Gastroesophageal sphincter (tissue), 4 donors: ENCODE data around the gene TRIM15. TPM values are rescaled to one million over a fixed set of nuclear protein-coding genes. Genes with fewer than 3 reads are reported as not detected.
A peak's percentile ranks its signal among the peaks of the same experiment; 100 is the strongest.

Source experiments
- ATAC-seq: fragments of 150-250 bp; one replicate; pipeline ENCODE4 v1.9.1; 2016; ENCODE audit warnings: mild to moderate bottlenecking, moderate library complexity
- H3K27ac ChIP-seq, 4 donors: fragments of 200-600 bp; sonication (generic) in 3 of 4; 1 replicate in 3 of 4; 2 replicates in 1 of 4; pipeline ENCODE4 v1.5.1; 2016 to 2019
- H3K27me3 ChIP-seq: fragments of 200-600 bp; sonication (generic); one replicate; pipeline ENCODE4 v1.5.1; 2019
- H3K36me3 ChIP-seq, 2 donors: fragments of 200-600 bp; sonication (generic); one replicate each; pipeline ENCODE4 v1.5.1; 2019; ENCODE audit warnings: control low read depth in 1 of 2
- H3K4me1 ChIP-seq, 3 donors: fragments of 200-600 bp; sonication (generic); 1 replicate in 2 of 3; 2 replicates in 1 of 3; pipeline ENCODE4 v1.5.1; 2016 to 2019; ENCODE audit warnings: control low read depth in 2 of 3
- H3K4me3 ChIP-seq, 2 donors: fragments of 200-600 bp; sonication (generic); one replicate each; pipeline ENCODE4 v1.5.1; 2019; ENCODE audit warnings: mild to moderate bottlenecking in 1 of 2, moderate library complexity in 1 of 2
- H3K9me3 ChIP-seq, 3 donors: fragments of 200-600 bp; sonication (generic); one replicate each; pipeline ENCODE4 v1.5.1; 2017 to 2019; ENCODE audit warnings: control low read depth in 2 of 3
- EP300 ChIP-seq: sonication (generic); formaldehyde crosslinking; IDR thresholded peaks from one replicate; pipeline ENCODE4 v1.6.1; 2017; ENCODE audit warnings: antibody characterized with exemption, mild to moderate bottlenecking
- POLR2A ChIP-seq, 2 donors: fragments of 450-650 bp; IDR thresholded peaks; one replicate each; pipeline ENCODE4 v1.6.1; 2017; ENCODE audit warnings: antibody characterized with exemption in 2 of 2, mild to moderate bottlenecking in 2 of 2, moderate library complexity in 1 of 2
- POLR2AphosphoS5 ChIP-seq: sonication (generic); formaldehyde crosslinking; IDR thresholded peaks from one replicate; pipeline ENCODE4 v1.6.1; 2017; ENCODE audit warnings: antibody characterized with exemption
- WGBS, 2 donors: methylation state at CpG; one replicate each; pipeline ENCODE4 v1.1.5; 2018; ENCODE audit warnings: low coverage in 1 of 2; 5-methylcytosine and 5-hydroxymethylcytosine counted together
- total RNA-seq, 4 donors: library from RNA; depleted of rRNA; stranded (reverse); fragments of >200 nt; gene quantifications; one replicate each; pipeline ENCODE4 v1.1.0, GENCODE V29; 2016
- TF ChIP-seq, protein P1 (sequence below), 4 experiments: fragments of 200-600 bp in 2 of 4; fragments of 450-650 bp in 2 of 4; sonication (generic) in 1 of 4; IDR thresholded peaks; one replicate each; pipeline ENCODE4 v1.5.1; 2017 to 2019; ENCODE audit warnings: antibody characterized with exemption in 4 of 4, mild to moderate bottlenecking in 2 of 4, moderate library complexity in 2 of 4

Gene TRIM15
- total RNA-seq, 4 donors from 2014 or later = not detected

DNA sequence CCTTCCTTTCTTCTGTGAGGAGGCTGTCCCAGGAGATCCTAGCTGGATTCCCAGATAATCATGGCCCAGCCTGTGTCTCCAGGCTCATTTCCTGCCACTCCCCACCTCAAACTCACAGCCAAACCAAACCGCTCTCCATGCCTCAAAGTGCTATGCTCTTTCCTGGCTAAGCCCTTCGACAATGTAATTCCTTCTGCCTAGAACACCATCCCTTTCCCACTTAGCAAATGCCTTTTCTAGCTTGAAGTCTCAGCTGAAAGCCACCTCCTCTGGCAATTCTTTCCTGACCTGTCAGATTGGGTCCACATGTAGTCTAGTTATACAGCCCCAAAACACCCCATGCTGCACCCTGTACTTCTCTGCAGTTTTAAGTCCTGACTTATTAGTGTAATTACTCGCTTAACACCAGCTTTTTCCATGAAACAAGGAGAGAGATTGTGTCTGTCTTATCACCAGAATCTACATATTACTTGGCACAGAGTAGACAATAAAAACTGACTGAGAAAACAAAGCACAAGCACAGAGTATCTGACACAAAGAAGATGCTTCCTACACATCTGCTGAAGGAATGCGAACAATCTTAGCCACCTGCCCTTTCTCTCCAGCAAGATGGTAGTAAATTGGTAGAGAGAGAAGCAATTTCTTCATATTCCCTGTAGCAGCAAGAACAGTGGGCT is 44.4 kb downstream of the TRIM15 start:
- H3K4me3 ChIP-seq = no peak overlapping the region
- 69 to 78% methylated on average over 4 of the region's 4 CpGs for WGBS, 2 donors
- peak; percentile 41 for ATAC-seq
- no peaks in the 10 kb centered on the region for H3K9me3 ChIP-seq
- H3K27ac ChIP-seq = peak overlapping the region; percentile 75 to 83 (median 81)
- TF ChIP-seq, protein P1, sequence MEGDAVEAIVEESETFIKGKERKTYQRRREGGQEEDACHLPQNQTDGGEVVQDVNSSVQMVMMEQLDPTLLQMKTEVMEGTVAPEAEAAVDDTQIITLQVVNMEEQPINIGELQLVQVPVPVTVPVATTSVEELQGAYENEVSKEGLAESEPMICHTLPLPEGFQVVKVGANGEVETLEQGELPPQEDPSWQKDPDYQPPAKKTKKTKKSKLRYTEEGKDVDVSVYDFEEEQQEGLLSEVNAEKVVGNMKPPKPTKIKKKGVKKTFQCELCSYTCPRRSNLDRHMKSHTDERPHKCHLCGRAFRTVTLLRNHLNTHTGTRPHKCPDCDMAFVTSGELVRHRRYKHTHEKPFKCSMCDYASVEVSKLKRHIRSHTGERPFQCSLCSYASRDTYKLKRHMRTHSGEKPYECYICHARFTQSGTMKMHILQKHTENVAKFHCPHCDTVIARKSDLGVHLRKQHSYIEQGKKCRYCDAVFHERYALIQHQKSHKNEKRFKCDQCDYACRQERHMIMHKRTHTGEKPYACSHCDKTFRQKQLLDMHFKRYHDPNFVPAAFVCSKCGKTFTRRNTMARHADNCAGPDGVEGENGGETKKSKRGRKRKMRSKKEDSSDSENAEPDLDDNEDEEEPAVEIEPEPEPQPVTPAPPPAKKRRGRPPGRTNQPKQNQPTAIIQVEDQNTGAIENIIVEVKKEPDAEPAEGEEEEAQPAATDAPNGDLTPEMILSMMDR (IDR thresholded peaks at IDR 0.05) = no peak
- TF ChIP-seq POLR2AphosphoS5 (no peak), POLR2A (IDR thresholded peaks at IDR 0.05) (no peak), EP300 (no peak)
- peaks cover 11 to 71% (median 35%) of the 10 kb centered on the region in 3 donors for H3K4me1 ChIP-seq
- no peaks in the 10 kb centered on the region for H3K27me3 ChIP-seq
- no peaks in the 10 kb centered on the region for H3K36me3 ChIP-seq

DNA sequence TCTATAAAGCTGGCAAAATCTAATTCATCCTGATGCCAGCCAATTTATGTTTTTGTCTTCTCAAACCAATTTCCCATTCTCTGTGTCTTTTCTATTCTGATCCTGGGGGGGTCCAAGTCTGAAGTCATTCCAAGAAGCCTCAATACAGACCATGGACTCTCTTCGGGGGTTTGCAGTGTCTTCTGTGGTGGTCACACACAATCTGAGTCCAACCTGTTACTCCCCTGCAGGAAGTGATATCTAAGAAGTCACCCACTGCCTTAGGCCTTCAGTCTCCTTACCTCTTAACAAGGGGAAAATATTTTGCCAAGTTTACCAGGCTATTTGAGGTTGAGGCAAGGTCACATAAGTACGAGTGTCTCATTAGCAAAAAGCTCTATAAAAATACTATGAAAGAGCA is 48.0 kb downstream of the TRIM15 start:
- no peak for ATAC-seq
- H3K4me1 ChIP-seq = peaks cover 11 to 73% (median 30%) of the 10 kb centered on the region in 3 donors
- H3K27me3 ChIP-seq = no peaks in the 10 kb centered on the region
- 60 to 75% methylated on average over 2 of the region's 2 CpGs for WGBS, 2 donors
- H3K4me3 ChIP-seq = no peak overlapping the region
- H3K36me3 ChIP-seq = no peaks in the 10 kb centered on the region
- no peaks in the 10 kb centered on the region for H3K9me3 ChIP-seq
- TF ChIP-seq POLR2AphosphoS5 = no peak
- no peak for TF ChIP-seq POLR2A (IDR thresholded peaks at IDR 0.05)
- TF ChIP-seq, protein P1 (IDR thresholded peaks at IDR 0.05) = no peak
- no peak for TF ChIP-seq EP300
- no peak overlapping the region for H3K27ac ChIP-seq

DNA sequence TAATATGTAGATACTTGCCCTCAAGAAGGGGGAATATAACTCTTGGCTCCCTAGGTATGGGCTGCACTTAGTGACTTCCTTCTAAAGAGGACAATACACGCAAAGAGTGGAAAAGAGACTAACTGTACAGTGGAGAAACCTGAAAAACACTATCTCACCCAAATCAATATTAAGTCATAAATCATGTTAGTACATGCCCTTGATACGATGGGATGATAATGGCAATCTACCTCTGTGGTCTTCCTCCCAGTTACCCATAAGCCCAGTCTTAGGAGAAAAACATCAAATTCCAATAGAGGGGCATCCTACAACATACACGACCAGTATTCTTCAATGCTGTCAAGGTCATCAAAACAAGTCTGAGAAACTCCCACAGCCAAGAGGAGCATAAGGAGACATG is 48.6 kb downstream of the TRIM15 start:
- 31 to 43% methylated on average over 2 to 3 of the region's 3 CpGs for WGBS, 2 donors
- no peaks in the 10 kb centered on the region for H3K36me3 ChIP-seq
- TF ChIP-seq POLR2A (IDR thresholded peaks at IDR 0.05) = no peak
- TF ChIP-seq POLR2AphosphoS5 = no peak
- TF ChIP-seq EP300 = no peak
- TF ChIP-seq, protein P1 (IDR thresholded peaks at IDR 0.05) = no peak
- H3K27ac ChIP-seq = no peak overlapping the region
- H3K4me1 ChIP-seq = peaks cover 11 to 67% (median 24%) of the 10 kb centered on the region in 3 donors
- peak overlapping the region; percentile 54 to 67 for H3K4me3 ChIP-seq
- H3K9me3 ChIP-seq = no peaks in the 10 kb centered on the region
- no peak for ATAC-seq
- no peaks in the 10 kb centered on the region for H3K27me3 ChIP-seq

DNA sequence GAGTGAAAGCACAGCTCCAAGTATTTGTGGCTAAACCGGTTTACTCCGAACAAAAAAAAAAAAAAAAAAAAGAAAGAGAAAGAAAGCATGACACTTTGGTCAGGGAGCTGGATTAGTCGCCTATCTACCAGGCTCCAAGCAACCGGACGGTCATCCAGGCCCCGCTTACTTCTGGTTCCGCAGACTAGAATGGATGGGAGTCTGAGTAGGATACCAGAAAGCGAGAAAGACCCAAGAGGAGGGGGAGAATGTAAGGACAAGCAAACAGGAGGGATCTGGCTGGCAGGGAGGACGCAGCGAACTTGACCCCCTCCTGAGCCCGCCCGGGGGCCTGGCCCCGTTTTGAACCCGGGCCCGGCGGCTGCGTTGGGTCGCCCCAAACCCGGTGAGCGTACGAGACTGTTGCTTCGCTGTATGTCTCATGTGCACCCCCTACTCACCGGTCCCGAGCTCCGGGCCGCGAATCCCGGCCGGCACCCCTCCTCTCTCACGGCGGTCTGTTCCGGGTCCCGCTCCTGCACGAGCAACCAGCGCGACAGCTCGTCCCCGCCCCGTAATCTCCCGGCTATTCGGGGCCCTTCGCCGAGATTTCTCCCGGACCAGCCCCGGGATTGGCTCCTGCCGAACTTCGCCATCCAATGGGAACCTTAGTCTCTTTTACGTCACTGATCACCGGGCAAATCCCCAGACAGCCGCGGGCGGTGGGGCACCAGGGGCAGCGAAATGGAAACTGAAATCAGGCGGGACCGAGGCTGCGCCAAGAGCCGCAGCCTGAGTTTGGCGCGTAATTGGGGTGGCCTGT is 49.7 kb downstream of the TRIM15 start, which contains the start of gene TRIM26:
TRIM26 (minus strand) TSS at position 542 of the 802 bp plus-strand sequence. CDS start 14,303 bp downstream, outside the sequence.
- Histone ChIP-seq H3K9me3 (no peaks in the 10 kb centered on the region), H3K36me3 (no peaks in the 10 kb centered on the region), H3K4me3 (peak within 1 kb of the TSS; percentile 54 to 67), H3K4me1 (peaks cover 4 to 55% (median 14%) of the 10 kb centered on the region in 3 donors), H3K27me3 (no peaks in the 10 kb centered on the region), H3K27ac (peak within 1 kb of the TSS; percentile 89 to 97 (median 94))
- ATAC-seq = peak; percentile 96
- TF ChIP-seq POLR2AphosphoS5 (peak; percentile 94), POLR2A (IDR thresholded peaks at IDR 0.05) (peak; percentile 95 to 96), EP300 (no peak)
- TF ChIP-seq, protein P1 (IDR thresholded peaks at IDR 0.05) = no peak
- 0% methylated on average over 8 to 12 of the region's 59 CpGs for WGBS, 2 donors
